A549 (cell line): ENCODE results near the gene LAMP1. TPM values are rescaled to one million over a fixed set of nuclear protein-coding genes. Genes with fewer than 3 reads are reported as not detected.

Experiments
- ATAC-seq, 2 experiments: fragments of 200-7000 bp in 1 of 2; fragments of >200 bp in 1 of 2; cut with Nextera tagmentation in 1 of 2; cut with Tn5 transposase in 1 of 2; 3 replicates each; pipeline versions ENCODE4 v1.8.0 to v1.9.1; 2018 to 2020; ENCODE audit warnings: mild to moderate bottlenecking in 1 of 2, moderate library complexity in 1 of 2
- CTCF ChIA-PET: fragments of 300-600 bp; sonication (Branson Sonifier 250); formaldehyde crosslinking; extraction: SDS; loops from one replicate; lab custom pipeline; 2021; ENCODE audit warnings: antibody characterized with exemption, inconsistent platforms; lab: Yijun Ruan, JAX
- POLR2A ChIA-PET: fragments of 350-600 bp; formaldehyde crosslinking; extraction: SDS; loops from one replicate; lab custom pipeline; 2021; ENCODE audit warnings: antibody characterized with exemption, inconsistent platforms; lab: Yijun Ruan, JAX
- DNase-seq, 2 experiments: peaks; one replicate each; pipeline versions ENCODE4 v3.0.0 to v3.0.0-alpha.2; 2011 to 2016; ENCODE audit warnings: low read depth in 1 of 2, low spot score in 1 of 2
- FAIRE-seq: peaks from 2 replicates; lab custom pipeline; 2011; peaks lifted over from hg19 to GRCh38; lab: Jason Lieb, UNC
- H3K27ac ChIP-seq, 2 experiments: fragments of >200 bp; sonication (Bioruptor Twin); formaldehyde crosslinking; 3 replicates each; pipeline ENCODE4 v1.5.1; 2016 to 2017
- H3K4me1 ChIP-seq: fragments of >200 bp; sonication (Bioruptor Twin); formaldehyde crosslinking; 3 replicates; pipeline ENCODE4 v1.6.1; 2016
- H3K4me2 ChIP-seq: fragments of >200 bp; sonication (Bioruptor Twin); formaldehyde crosslinking; 3 replicates; pipeline ENCODE4 v1.6.1; 2016
- H3K4me3 ChIP-seq: fragments of >200 bp; sonication (Bioruptor Twin); formaldehyde crosslinking; 3 replicates; pipeline ENCODE4 v1.5.1; 2016
- H3K9me3 ChIP-seq: fragments of >200 bp; sonication (Bioruptor Twin); formaldehyde crosslinking; 3 replicates; pipeline ENCODE4 v1.6.1; 2016
- ATOH8 ChIP-seq: fragments of 250-450 bp; sonication (Bioruptor Pico); IDR thresholded peaks from 2 replicates; pipeline ENCODE4 v1.5.0; 2020; ENCODE audit warnings: low read depth, mild to moderate bottlenecking, moderate library complexity
- BHLHE40 ChIP-seq: IDR thresholded peaks from 2 replicates; pipeline ENCODE4 v1.6.1; 2012; ENCODE audit warnings: low read depth, low read length, inconsistent platforms
- CBX2 ChIP-seq: fragments of 200-600 bp; sonication (generic); IDR thresholded peaks from 2 replicates; pipeline ENCODE4 v1.6.1; 2016; ENCODE audit warnings: low read depth, mild to moderate bottlenecking, borderline replicate concordance
- CBX8 ChIP-seq: fragments of 200-600 bp; sonication (generic); IDR thresholded peaks from 2 replicates; pipeline ENCODE4 v1.6.1; 2016
- CHD4 ChIP-seq: fragments of 200-600 bp; sonication (generic); IDR thresholded peaks from 2 replicates; pipeline ENCODE4 v1.6.1; 2016; ENCODE audit warnings: antibody characterized with exemption, mild to moderate bottlenecking, borderline replicate concordance
- EHF ChIP-seq: fragments of 250-450 bp; sonication (Bioruptor Pico); IDR thresholded peaks from 2 replicates; pipeline ENCODE4 v1.5.0; 2020; ENCODE audit warnings: mild to moderate bottlenecking
- EHMT2 ChIP-seq: fragments of 200-600 bp; sonication (generic); IDR thresholded peaks from 2 replicates; pipeline ENCODE4 v1.6.1; 2016; ENCODE audit warnings: antibody characterized with exemption, low read depth, mild to moderate bottlenecking, moderate library complexity
- ESRRA ChIP-seq: fragments of 150-350 bp; IDR thresholded peaks from 2 replicates; pipeline ENCODE4 v1.6.1; 2014; ENCODE audit warnings: mild to moderate bottlenecking, low read length, borderline replicate concordance
- FOXS1 ChIP-seq: fragments of 250-450 bp; sonication (Bioruptor Pico); IDR thresholded peaks from 2 replicates; pipeline ENCODE4 v1.5.0; 2020; ENCODE audit warnings: mild to moderate bottlenecking, moderate library complexity
- HDAC2 ChIP-seq: fragments of 200-600 bp; sonication (generic); IDR thresholded peaks from 2 replicates; pipeline ENCODE4 v1.6.1; 2016
- HES2 ChIP-seq: fragments of >200 bp; sonication (Bioruptor Twin); formaldehyde crosslinking; IDR thresholded peaks from 2 replicates; pipeline ENCODE4 v1.6.1; 2016
- HEYL ChIP-seq: fragments of 250-450 bp; sonication (Bioruptor Pico); IDR thresholded peaks from 2 replicates; pipeline ENCODE4 v1.8.0; 2021; ENCODE audit warnings: mild to moderate bottlenecking, moderate library complexity
- HOXB5 ChIP-seq: fragments of 250-450 bp; sonication (Bioruptor Pico); IDR thresholded peaks from 2 replicates; pipeline ENCODE4 v1.5.0; 2020; ENCODE audit warnings: mild to moderate bottlenecking, moderate library complexity
- JUNB ChIP-seq: fragments of >200 bp; sonication (Bioruptor Twin); formaldehyde crosslinking; IDR thresholded peaks from 2 replicates; pipeline ENCODE4 v1.6.1; 2016
- MAFK ChIP-seq: fragments of 450-650 bp; IDR thresholded peaks from 2 replicates; pipeline ENCODE4 v1.6.1; 2014; ENCODE audit not compliant: partially characterized antibody
- MAZ ChIP-seq: fragments of 150-350 bp; IDR thresholded peaks from 2 replicates; pipeline ENCODE4 v1.6.1; 2014; ENCODE audit warnings: antibody characterized with exemption, low read depth, low read length, borderline replicate concordance
- MYC ChIP-seq: IDR thresholded peaks from 2 replicates; pipeline ENCODE4 v1.6.1; 2012; ENCODE audit warnings: mild to moderate bottlenecking, inconsistent platforms, low read length, improper control_type of control experiment, borderline replicate concordance
- NPAS2 ChIP-seq: fragments of 250-450 bp; sonication (Bioruptor Pico); IDR thresholded peaks from 2 replicates; pipeline ENCODE4 v1.8.0; 2022; ENCODE audit warnings: mild to moderate bottlenecking, moderate library complexity, borderline replicate concordance
- POLR2A ChIP-seq: IDR thresholded peaks from 2 replicates; pipeline ENCODE4 v1.6.1; 2012; ENCODE audit warnings: mild to moderate bottlenecking, low read length
- POLR2AphosphoS2 ChIP-seq: conservative IDR thresholded peaks from 2 replicates; pipeline ENCODE4 v1.6.1; 2012; ENCODE audit warnings: low read length, improper control_type of control experiment, inconsistent platforms
- RARB ChIP-seq: fragments of 250-450 bp; sonication (Bioruptor Pico); IDR thresholded peaks from 2 replicates; pipeline ENCODE4 v1.8.0; 2021; ENCODE audit warnings: mild to moderate bottlenecking, moderate library complexity
- RCOR1 ChIP-seq: fragments of 150-350 bp; IDR thresholded peaks from 2 replicates; pipeline ENCODE4 v1.6.1; 2014; ENCODE audit warnings: antibody characterized with exemption, low read length, low read depth
- REST ChIP-seq: fragments of 200-600 bp; sonication (generic); IDR thresholded peaks from 2 replicates; pipeline ENCODE4 v1.6.1; 2016; ENCODE audit warnings: antibody characterized with exemption, mild to moderate bottlenecking, moderate library complexity
- RNF2 ChIP-seq: fragments of 200-600 bp; sonication (generic); IDR thresholded peaks from 2 replicates; pipeline ENCODE4 v1.6.1; 2016; ENCODE audit warnings: low read depth, mild to moderate bottlenecking, antibody characterized with exemption, moderate library complexity, borderline replicate concordance
- SMC3 ChIP-seq: fragments of >200 bp; sonication (Bioruptor Twin); formaldehyde crosslinking; IDR thresholded peaks from 3 replicates; pipeline ENCODE4 v1.6.1; 2018; ENCODE audit warnings: inconsistent platforms
- SREBF2 ChIP-seq: fragments of 450-650 bp; IDR thresholded peaks from 2 replicates; pipeline ENCODE4 v1.6.1; 2014; ENCODE audit warnings: mild to moderate bottlenecking, moderate library complexity
- TFCP2L1 ChIP-seq: fragments of 250-450 bp; sonication (Bioruptor Pico); IDR thresholded peaks from 2 replicates; pipeline ENCODE4 v1.5.0; 2021; ENCODE audit warnings: mild to moderate bottlenecking
- TP53 ChIP-seq: fragments of 250-450 bp; sonication (Bioruptor Pico); IDR thresholded peaks from 2 replicates; pipeline ENCODE4 v1.5.0; 2021; ENCODE audit warnings: mild to moderate bottlenecking, moderate library complexity
- ZNF302 ChIP-seq: fragments of 250-450 bp; sonication (Bioruptor Pico); IDR thresholded peaks from 2 replicates; pipeline ENCODE4 v1.9.0; 2021; ENCODE audit warnings: inconsistent platforms, mild to moderate bottlenecking, moderate library complexity
- ZSCAN20 ChIP-seq: fragments of 250-450 bp; sonication (Bioruptor Pico); IDR thresholded peaks from 2 replicates; pipeline ENCODE4 v1.8.0; 2022; ENCODE audit warnings: mild to moderate bottlenecking, moderate library complexity
- WGBS: methylation state at CpG from one replicate; pipeline ENCODE4 v1.1.6; 2017; ENCODE audit errors: missing lambda C conversion rate; 5-methylcytosine and 5-hydroxymethylcytosine counted together
- polyA plus RNA-seq, 4 experiments: library from polyadenylated mRNA; depleted of rRNA in 3 of 4; stranded (reverse); fragments of >200 nt; fragmentation: RNase III in 1 of 4; extraction: RNeasy Plus Mini Kit Qiagen cat#74134 plus additional on column Dnase treatment in 1 of 4; gene quantifications; 2 replicates in 3 of 4; 3 replicates in 1 of 4; pipeline ENCODE4 v1.2.3, GENCODE V29; 2011 to 2017
- TF ChIP-seq, protein P1 (sequence below): fragments of 150-350 bp; IDR thresholded peaks from 2 replicates; pipeline ENCODE4 v1.6.1; 2014; ENCODE audit warnings: low read depth, mild to moderate bottlenecking, low read length

LAMP1 gene
- polyA plus RNA-seq, 2 of the 4 experiments (the other 2 are of a cell fraction): 58.7 to 114 TPM

DNA sequence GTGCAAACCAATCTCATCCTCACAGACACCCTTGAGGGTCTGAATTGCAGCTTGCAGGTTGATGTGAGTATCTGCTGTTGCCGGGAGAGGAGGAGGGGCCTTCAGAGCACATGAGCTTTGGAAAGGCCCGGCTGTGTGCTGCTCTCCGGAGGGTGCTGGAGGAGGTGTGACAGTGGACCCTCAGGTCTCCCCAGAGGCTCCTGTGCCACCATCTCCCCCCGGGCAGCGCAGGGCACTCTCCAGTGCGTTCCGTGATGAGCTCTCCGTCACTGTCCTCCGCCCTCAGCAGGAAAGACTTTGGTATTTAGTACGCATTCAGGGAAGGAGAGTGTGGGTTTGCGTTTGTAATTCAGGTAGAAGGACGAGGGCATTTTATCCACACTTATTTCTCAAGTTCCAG is 20.0 kb downstream of the LAMP1 start:
- Histone ChIP-seq H3K4me3 (no peak overlapping the region), H3K4me1 (peaks cover 7% of the 10 kb centered on the region; the same call in 1 of the 3 replicates), H3K9me3 (no peaks in the 10 kb centered on the region), H3K27ac (no peak overlapping the region), H3K4me2 (no peak overlapping the region)
- FAIRE-seq (no peak), ATAC-seq (no peak), DNase-seq (no peak)
- POLR2A ChIA-PET: no interaction called here
- TF ChIP-seq MAFK (no peak), MYC (no peak), RNF2 (no peak), HES2 (no peak), SREBF2 (no peak), HEYL (CRISPR knock-in tag) (no peak), RARB (CRISPR knock-in tag) (no peak), NPAS2 (CRISPR knock-in tag) (no peak), HOXB5 (no peak), TFCP2L1 (CRISPR knock-in tag) (no peak), EHMT2 (no peak), SMC3 (no peak), CHD4 (no peak), ZSCAN20 (no peak), JUNB (no peak), CBX8 (no peak), RCOR1 (no peak), BHLHE40 (no peak)
- 93% methylated on average over 12 of the region's 12 CpGs for WGBS
- CTCF ChIA-PET: no interaction called here

GRCh38 chr13:113318956-113319355 is 21.9 kb downstream of the LAMP1 start:
- CTCF ChIA-PET: no interaction called here
- TF ChIP-seq TP53 (CRISPR knock-in tag): no peak
- TF ChIP-seq FOXS1: no peak
- TF ChIP-seq POLR2A: no peak
- no peak for TF ChIP-seq SMC3
- TF ChIP-seq, protein P1, sequence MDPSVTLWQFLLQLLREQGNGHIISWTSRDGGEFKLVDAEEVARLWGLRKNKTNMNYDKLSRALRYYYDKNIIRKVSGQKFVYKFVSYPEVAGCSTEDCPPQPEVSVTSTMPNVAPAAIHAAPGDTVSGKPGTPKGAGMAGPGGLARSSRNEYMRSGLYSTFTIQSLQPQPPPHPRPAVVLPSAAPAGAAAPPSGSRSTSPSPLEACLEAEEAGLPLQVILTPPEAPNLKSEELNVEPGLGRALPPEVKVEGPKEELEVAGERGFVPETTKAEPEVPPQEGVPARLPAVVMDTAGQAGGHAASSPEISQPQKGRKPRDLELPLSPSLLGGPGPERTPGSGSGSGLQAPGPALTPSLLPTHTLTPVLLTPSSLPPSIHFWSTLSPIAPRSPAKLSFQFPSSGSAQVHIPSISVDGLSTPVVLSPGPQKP: no peak
- TF ChIP-seq MAZ: no peak
- no peak for TF ChIP-seq POLR2AphosphoS2
- TF ChIP-seq CBX2: no peak
- no peak for TF ChIP-seq ESRRA
- no peak for TF ChIP-seq EHF (CRISPR knock-in tag)
- TF ChIP-seq ATOH8 (CRISPR knock-in tag): no peak
- TF ChIP-seq RCOR1: no peak
- no peak for TF ChIP-seq HDAC2
- no peak for TF ChIP-seq ZNF302 (CRISPR knock-in tag)
- TF ChIP-seq REST: no peak
- no peak for TF ChIP-seq HES2
- TF ChIP-seq, all 56 proteins: peak for 0
- no peak overlapping the region for H3K4me2 ChIP-seq
- no peaks in the 10 kb centered on the region for H3K9me3 ChIP-seq
- H3K27ac ChIP-seq: no peak overlapping the region
- H3K4me3 ChIP-seq: no peak overlapping the region
- no peak for ATAC-seq
- POLR2A ChIA-PET: no interaction called here
- no peak for FAIRE-seq
- DNase-seq: no peak
- no peaks in the 10 kb centered on the region for H3K4me1 ChIP-seq
- WGBS: 95% methylated on average over 13 of the region's 18 CpGs
